ENCODE data around the gene UNC13A.

GRCh38 chr19:17676295-17676694, 11.9 kb downstream of the UNC13A start:
- no peak for TF ChIP-seq CTCF (IDR thresholded peaks at IDR 0.05 in 2 of 3, conservative IDR thresholded peaks at IDR 0.05 in 1 of 3; ENCODE audit: borderline replicate concordance in 1 of 3, insufficient read depth in 1 of 3, low read depth in 2 of 3, low read length in 2 of 3)
- TF ChIP-seq, protein P1, sequence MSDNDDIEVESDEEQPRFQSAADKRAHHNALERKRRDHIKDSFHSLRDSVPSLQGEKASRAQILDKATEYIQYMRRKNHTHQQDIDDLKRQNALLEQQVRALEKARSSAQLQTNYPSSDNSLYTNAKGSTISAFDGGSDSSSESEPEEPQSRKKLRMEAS (IDR thresholded peaks at IDR 0.05), result no peak
- no peak for TF ChIP-seq EZH2 (IDR thresholded peaks at IDR 0.05)
- TF ChIP-seq SIN3A (IDR thresholded peaks at IDR 0.05; ENCODE audit: low read depth), result no peak
- no peak for TF ChIP-seq ZFX (IDR thresholded peaks at IDR 0.05)

Measured in HCT116 (cell line).